ENCODE data around the gene PPIL1. TPM values are rescaled to one million over a fixed set of nuclear protein-coding genes. Genes with fewer than 3 reads are reported as not detected.

Gene PPIL1
- total and polyA plus RNA-seq, 4 donors, result 15.8 to 23.9 (median 20.3) TPM

- TF ChIP-seq FOXA2 (IDR thresholded peaks at IDR 0.05) (no peak), NR2F2 (IDR thresholded peaks at IDR 0.05) (no peak), YY1 (IDR thresholded peaks at IDR 0.05) (no peak), ZBTB33 (IDR thresholded peaks at IDR 0.05) (no peak), TAF1 (conservative IDR thresholded peaks at IDR 0.05) (no peak), RAD21 (IDR thresholded peaks at IDR 0.05) (no peak), SP1 (IDR thresholded peaks at IDR 0.05) (no peak), GABPA (IDR thresholded peaks at IDR 0.05 in 1 of 2, conservative IDR thresholded peaks at IDR 0.05 in 1 of 2) (no peak), JUND (IDR thresholded peaks at IDR 0.05) (no peak), HNF4A (conservative IDR thresholded peaks at IDR 0.05) (no peak), FOXA1 (IDR thresholded peaks at IDR 0.05) (no peak), HNF4G (IDR thresholded peaks at IDR 0.05) (no peak)
- TF ChIP-seq, protein P1, sequence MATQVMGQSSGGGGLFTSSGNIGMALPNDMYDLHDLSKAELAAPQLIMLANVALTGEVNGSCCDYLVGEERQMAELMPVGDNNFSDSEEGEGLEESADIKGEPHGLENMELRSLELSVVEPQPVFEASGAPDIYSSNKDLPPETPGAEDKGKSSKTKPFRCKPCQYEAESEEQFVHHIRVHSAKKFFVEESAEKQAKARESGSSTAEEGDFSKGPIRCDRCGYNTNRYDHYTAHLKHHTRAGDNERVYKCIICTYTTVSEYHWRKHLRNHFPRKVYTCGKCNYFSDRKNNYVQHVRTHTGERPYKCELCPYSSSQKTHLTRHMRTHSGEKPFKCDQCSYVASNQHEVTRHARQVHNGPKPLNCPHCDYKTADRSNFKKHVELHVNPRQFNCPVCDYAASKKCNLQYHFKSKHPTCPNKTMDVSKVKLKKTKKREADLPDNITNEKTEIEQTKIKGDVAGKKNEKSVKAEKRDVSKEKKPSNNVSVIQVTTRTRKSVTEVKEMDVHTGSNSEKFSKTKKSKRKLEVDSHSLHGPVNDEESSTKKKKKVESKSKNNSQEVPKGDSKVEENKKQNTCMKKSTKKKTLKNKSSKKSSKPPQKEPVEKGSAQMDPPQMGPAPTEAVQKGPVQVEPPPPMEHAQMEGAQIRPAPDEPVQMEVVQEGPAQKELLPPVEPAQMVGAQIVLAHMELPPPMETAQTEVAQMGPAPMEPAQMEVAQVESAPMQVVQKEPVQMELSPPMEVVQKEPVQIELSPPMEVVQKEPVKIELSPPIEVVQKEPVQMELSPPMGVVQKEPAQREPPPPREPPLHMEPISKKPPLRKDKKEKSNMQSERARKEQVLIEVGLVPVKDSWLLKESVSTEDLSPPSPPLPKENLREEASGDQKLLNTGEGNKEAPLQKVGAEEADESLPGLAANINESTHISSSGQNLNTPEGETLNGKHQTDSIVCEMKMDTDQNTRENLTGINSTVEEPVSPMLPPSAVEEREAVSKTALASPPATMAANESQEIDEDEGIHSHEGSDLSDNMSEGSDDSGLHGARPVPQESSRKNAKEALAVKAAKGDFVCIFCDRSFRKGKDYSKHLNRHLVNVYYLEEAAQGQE (IDR thresholded peaks at IDR 0.05), result no peak
- TF ChIP-seq, protein P2, sequence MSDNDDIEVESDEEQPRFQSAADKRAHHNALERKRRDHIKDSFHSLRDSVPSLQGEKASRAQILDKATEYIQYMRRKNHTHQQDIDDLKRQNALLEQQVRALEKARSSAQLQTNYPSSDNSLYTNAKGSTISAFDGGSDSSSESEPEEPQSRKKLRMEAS (IDR thresholded peaks at IDR 0.05), result no peak
- TF ChIP-seq, protein P3, sequence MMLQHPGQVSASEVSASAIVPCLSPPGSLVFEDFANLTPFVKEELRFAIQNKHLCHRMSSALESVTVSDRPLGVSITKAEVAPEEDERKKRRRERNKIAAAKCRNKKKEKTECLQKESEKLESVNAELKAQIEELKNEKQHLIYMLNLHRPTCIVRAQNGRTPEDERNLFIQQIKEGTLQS (IDR thresholded peaks at IDR 0.05), result no peak
- H3K27me3 ChIP-seq (ENCODE audit: control insufficient read depth in 4 of 4, insufficient read depth in 4 of 4, low read length in 3 of 4), result no peaks in the 10 kb centered on the region
- H3K36me3 ChIP-seq (ENCODE audit: control insufficient read depth in 4 of 4, insufficient read depth in 3 of 4, low read depth in 1 of 4, low read length in 3 of 4), result peaks cover 0 to 4% (median 2%) of the 10 kb centered on the region in 4 donors
- no peaks in the 10 kb centered on the region for H3K4me1 ChIP-seq (ENCODE audit: control insufficient read depth in 4 of 4, insufficient read depth in 4 of 4, low read length in 3 of 4)
- no peaks in the 10 kb centered on the region for H3K9me3 ChIP-seq (ENCODE audit: control insufficient read depth in 4 of 4, low read length in 3 of 4)
- DNase-seq (ENCODE audit: low spot score), result no peak
- WGBS, result 90% methylated on average over 12 of the region's 12 CpGs
- no peak overlapping the region for H3K27ac ChIP-seq (ENCODE audit: low read depth in 1 of 2, low read length in 2 of 2)
- H3K4me3 ChIP-seq (ENCODE audit: low read depth in 1 of 3, low read length in 3 of 3), result no peak overlapping the region
- H3K9ac ChIP-seq (ENCODE audit: low read depth in 1 of 2, low read length in 2 of 2), result no peak overlapping the region
These were observed 10.7 kb downstream of the PPIL1 start for GRCh38 chr6:36863670-36864540.

DNA sequence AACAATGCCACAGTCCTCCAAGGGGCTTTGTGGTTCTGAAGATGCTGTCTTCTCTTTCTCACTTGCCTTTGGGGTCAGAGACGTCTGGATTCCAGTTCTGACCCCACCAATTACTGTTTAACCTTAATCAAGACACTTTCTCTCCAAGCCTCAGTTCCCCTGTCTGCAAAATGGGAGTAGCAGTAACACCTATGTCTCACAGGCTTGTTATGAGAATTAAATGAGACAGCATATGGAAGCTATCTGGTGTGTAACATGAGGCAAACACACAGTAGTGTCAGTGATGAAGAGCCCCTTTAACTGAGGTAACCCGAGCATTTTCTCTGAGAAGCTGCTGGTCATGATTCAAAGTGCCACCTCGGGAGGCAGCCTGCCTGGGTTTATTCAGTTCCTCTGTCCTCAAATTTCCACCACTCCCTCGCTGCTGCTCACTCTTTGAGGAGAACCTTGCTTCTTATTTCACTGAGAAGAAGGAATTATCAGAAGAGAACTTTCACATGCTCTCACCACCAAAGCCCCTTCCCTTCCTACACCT lies 11.7 kb downstream of the PPIL1 start:
- Histone ChIP-seq H3K27ac (ENCODE audit: low read depth in 1 of 2, low read length in 2 of 2) (no peak overlapping the region), H3K9me3 (ENCODE audit: control insufficient read depth in 4 of 4, low read length in 3 of 4) (no peaks in the 10 kb centered on the region), H3K4me1 (ENCODE audit: control insufficient read depth in 4 of 4, insufficient read depth in 4 of 4, low read length in 3 of 4) (peaks cover 0 to 6% (median 0%) of the 10 kb centered on the region in 4 donors), H3K36me3 (ENCODE audit: control insufficient read depth in 4 of 4, insufficient read depth in 3 of 4, low read depth in 1 of 4, low read length in 3 of 4) (peaks cover 0 to 4% (median 2%) of the 10 kb centered on the region in 4 donors), H3K4me3 (ENCODE audit: low read depth in 1 of 3, low read length in 3 of 3) (no peak overlapping the region), H3K27me3 (ENCODE audit: control insufficient read depth in 4 of 4, insufficient read depth in 4 of 4, low read length in 3 of 4) (no peaks in the 10 kb centered on the region), H3K9ac (ENCODE audit: low read depth in 1 of 2, low read length in 2 of 2) (no peak overlapping the region)
- no peak for DNase-seq (ENCODE audit: low spot score)
- WGBS, result 93% methylated on average over 4 of the region's 4 CpGs
- no peak for TF ChIP-seq JUND (IDR thresholded peaks at IDR 0.05)

Data from liver (tissue), 9 donors.